K562 (cell line): ENCODE data around the gene MICU1. TPM values are rescaled to one million over a fixed set of nuclear protein-coding genes. Genes with fewer than 3 reads are reported as not detected.

Experiments
- CHD2 ChIP-seq: IDR thresholded peaks from 2 replicates; pipeline ENCODE4 v1.6.1; 2011; ENCODE audit warnings: low read depth, low read length
- CTBP1 ChIP-seq: fragments of 450-650 bp; IDR thresholded peaks from 2 replicates; pipeline ENCODE4 v1.6.1; 2016; ENCODE audit warnings: borderline replicate concordance
- E2F3 ChIP-seq: fragments of 250-450 bp; sonication (Bioruptor Pico); IDR thresholded peaks from 2 replicates; pipeline ENCODE4 v1.4.0; 2020; ENCODE audit warnings: mild to moderate bottlenecking
- ELF1 ChIP-seq: fragments of 200-800 bp; sonication (Bioruptor generic); IDR thresholded peaks from 2 replicates; pipeline ENCODE4 v1.6.1; 2016; ENCODE audit warnings: missing genetic modification characterization, missing compliant biosample characterization
- FUS ChIP-seq: fragments of 200-400 bp; formaldehyde crosslinking; optimal IDR thresholded peaks from 2 replicates; pipeline ENCODE3; 2017; ENCODE audit warnings: low read depth, low read length
- ILF3 ChIP-seq: fragments of 450-650 bp; IDR thresholded peaks from 2 replicates; pipeline ENCODE4 v1.6.1; 2018; ENCODE audit warnings: antibody characterized with exemption, mild to moderate bottlenecking, moderate library complexity, borderline replicate concordance
- KLF13 ChIP-seq: fragments of 450-650 bp; IDR thresholded peaks from 2 replicates; pipeline ENCODE4 v1.6.1; 2016; ENCODE audit warnings: missing genetic modification characterization, low read depth, mild to moderate bottlenecking, missing compliant biosample characterization, moderate library complexity, borderline replicate concordance
- PRDM10 ChIP-seq: fragments of 450-650 bp; IDR thresholded peaks from 2 replicates; pipeline ENCODE4 v1.6.1; 2018; ENCODE audit not compliant: partially characterized antibody
- PRMT5 ChIP-seq: sonication (generic); formaldehyde crosslinking; IDR thresholded peaks from 2 replicates; pipeline ENCODE4 v1.5.0; 2020; ENCODE audit warnings: missing genetic modification reagents
- RBM17 ChIP-seq: fragments of 200-400 bp; formaldehyde crosslinking; IDR thresholded peaks from 2 replicates; pipeline ENCODE4 v1.6.1; 2017; ENCODE audit warnings: low read depth, mild to moderate bottlenecking, low read length, borderline replicate concordance
- SRSF3 ChIP-seq: fragments of 200-400 bp; formaldehyde crosslinking; IDR thresholded peaks from 2 replicates; pipeline ENCODE4 v1.6.1; 2016; ENCODE audit warnings: mild to moderate bottlenecking, low read length, moderate library complexity; ENCODE audit not compliant: insufficient read depth
- SRSF9 ChIP-seq: fragments of 200-400 bp; formaldehyde crosslinking; IDR thresholded peaks from 2 replicates; pipeline ENCODE4 v1.6.1; 2017; ENCODE audit warnings: low read depth, low read length, borderline replicate concordance
- ZNF561 ChIP-seq: fragments of 450-650 bp; formaldehyde crosslinking; conservative IDR thresholded peaks from 2 replicates; pipeline ENCODE4 v1.4.0; 2020; ENCODE audit warnings: mild to moderate bottlenecking, moderate library complexity
- ZNF655 ChIP-seq: fragments of 250-450 bp; sonication (Bioruptor Pico); IDR thresholded peaks from 2 replicates; pipeline ENCODE4 v1.5.0; 2021
- polyA plus RNA-seq, 8 experiments: library from polyadenylated mRNA; depleted of rRNA in 4 of 8; stranded (reverse) in 5 of 8; unstranded in 3 of 8; fragments of >200 nt; fragmentation: Nextera tagmentation in 2 of 8; fragmentation: Illumina TruSeq in 1 of 8; extraction: Ambion mirVana in 2 of 8; extraction: Trizol in 1 of 8; gene quantifications; 2 replicates each; pipeline versions ENCODE4 v1.2.1 to v1.2.3, GENCODE V29; 2011 to 2014; ENCODE audit warnings: inconsistent platforms in 1 of 8, missing spikeins in 1 of 8
- total RNA-seq, 7 experiments: library from RNA; depleted of rRNA in 6 of 7; stranded (reverse); fragments of >200 nt in 6 of 7; fragmentation: Illumina TruSeq in 2 of 7; extraction: Trizol in 2 of 7; gene quantifications; 2 replicates each; pipeline versions ENCODE4 v1.2.1 to v1.2.3, GENCODE V29; 2011 to 2021; ENCODE audit warnings: low replicate concordance in 1 of 7
- TF ChIP-seq, protein P1 (sequence below), 2 experiments: fragments of 450-650 bp; conservative IDR thresholded peaks; 2 replicates each; pipeline ENCODE4 v1.6.1; 2017; ENCODE audit warnings: mild to moderate bottlenecking in 2 of 2, moderate library complexity in 2 of 2

The MICU1 gene
- total and polyA plus RNA-seq, 9 of the 15 experiments (the other 6 are each of a cell fraction or from before 2014, with no cell fraction given) = 29.3 to 76.8 (median 48.4) TPM

- TF ChIP-seq PRDM10 = peak; percentile 67
- no peak for TF ChIP-seq KLF13 (tag)
- no peak for TF ChIP-seq FUS
- TF ChIP-seq ZNF561 (CRISPR knock-in tag) = no peak
- no peak for TF ChIP-seq SRSF9
- TF ChIP-seq ZNF655 = no peak
- TF ChIP-seq PRMT5 (CRISPR knock-in tag) = no peak
- no peak for TF ChIP-seq E2F3 (CRISPR knock-in tag)
- TF ChIP-seq SRSF3 = no peak
- TF ChIP-seq, protein P1, sequence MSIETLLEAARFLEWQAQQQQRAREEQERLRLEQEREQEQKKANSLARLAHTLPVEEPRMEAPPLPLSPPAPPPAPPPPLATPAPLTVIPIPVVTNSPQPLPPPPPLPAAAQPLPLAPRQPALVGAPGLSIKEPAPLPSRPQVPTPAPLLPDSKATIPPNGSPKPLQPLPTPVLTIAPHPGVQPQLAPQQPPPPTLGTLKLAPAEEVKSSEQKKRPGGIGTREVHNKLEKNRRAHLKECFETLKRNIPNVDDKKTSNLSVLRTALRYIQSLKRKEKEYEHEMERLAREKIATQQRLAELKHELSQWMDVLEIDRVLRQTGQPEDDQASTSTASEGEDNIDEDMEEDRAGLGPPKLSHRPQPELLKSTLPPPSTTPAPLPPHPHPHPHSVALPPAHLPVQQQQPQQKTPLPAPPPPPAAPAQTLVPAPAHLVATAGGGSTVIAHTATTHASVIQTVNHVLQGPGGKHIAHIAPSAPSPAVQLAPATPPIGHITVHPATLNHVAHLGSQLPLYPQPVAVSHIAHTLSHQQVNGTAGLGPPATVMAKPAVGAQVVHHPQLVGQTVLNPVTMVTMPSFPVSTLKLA (conservative IDR thresholded peaks at IDR 0.05) = 0 out of 4 replicates have a peak, but pooled peaks of 1 of the 2 experiments have one; percentile 38
- TF ChIP-seq ILF3 = no peak
- TF ChIP-seq ELF1 (tag) = 0 out of 2 replicates have a peak, but pooled peaks have one; percentile 35
- TF ChIP-seq RBM17 = no peak
- peak; percentile 97 for TF ChIP-seq CTBP1
- no peak for TF ChIP-seq CHD2
Observed at GRCh38 chr10:72637398-72637857, 11.5 kb upstream of the MICU1 start (continued).
